Activated effector memory CD4-positive, alpha-beta T cell treated with Interleukin-2 at 50 U/mL for 16 hours (primary cell): ENCODE results near the gene TBC1D4.
A peak's percentile ranks its signal among the peaks of the same experiment; 100 is the strongest.

Experiments used
- DNase-seq: peaks from one replicate; pipeline ENCODE4 v3.0.0-alpha.2; 2020

TBC1D4 gene

GRCh38 chr13:75384879-75385707 is 96.9 kb downstream of the TBC1D4 start:
- DNase-seq: no peak

DNA sequence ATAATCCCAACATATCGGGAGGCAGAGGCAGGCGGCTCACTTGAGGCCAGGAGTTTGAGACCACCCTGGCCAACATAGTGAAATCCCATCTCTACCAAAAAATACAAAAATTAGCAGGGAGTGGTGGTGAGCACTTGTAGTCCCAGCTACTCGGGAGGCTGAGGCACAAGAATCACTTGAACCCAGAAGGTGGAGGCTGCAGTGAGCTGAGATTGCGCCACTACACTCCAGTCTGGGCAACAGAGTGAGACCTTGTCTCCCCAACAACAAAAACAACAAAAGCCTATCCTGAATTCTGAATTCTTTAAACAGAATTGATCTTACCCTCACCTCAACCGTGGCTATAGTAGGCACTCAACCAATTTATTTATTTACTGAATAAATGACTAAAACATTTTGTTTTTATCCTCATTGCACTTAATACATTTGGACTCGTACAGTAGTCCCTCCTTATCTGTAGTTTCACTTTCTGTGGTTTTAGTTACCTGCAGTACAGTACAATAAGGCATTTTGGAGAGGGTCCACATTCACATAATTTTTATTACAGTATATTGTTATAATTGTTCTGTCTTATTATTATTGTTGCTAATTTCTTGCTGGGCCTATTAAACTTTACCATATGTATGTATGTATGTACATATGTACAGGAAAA is 98.8 kb downstream of the TBC1D4 start:
- DNase-seq: no peak

DNA sequence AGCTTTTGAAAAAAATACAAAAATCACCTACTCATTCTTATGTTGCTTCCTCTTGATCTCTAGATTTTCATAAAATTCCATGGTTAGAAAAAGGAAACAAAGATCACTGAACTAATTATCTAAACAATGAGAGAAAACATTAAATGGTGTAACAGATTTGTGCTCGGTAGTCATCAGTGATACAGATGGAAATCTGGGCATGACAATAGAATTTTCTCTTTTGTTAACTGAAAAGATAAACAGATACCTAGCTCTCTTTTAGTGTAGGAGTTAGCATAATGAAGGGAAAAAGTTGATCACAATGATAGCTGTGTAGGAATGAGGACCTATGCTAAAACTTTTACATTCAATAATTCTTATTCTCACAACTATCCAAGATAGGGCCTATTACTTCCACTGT is 103.7 kb downstream of the TBC1D4 start:
- no peak for DNase-seq

DNA sequence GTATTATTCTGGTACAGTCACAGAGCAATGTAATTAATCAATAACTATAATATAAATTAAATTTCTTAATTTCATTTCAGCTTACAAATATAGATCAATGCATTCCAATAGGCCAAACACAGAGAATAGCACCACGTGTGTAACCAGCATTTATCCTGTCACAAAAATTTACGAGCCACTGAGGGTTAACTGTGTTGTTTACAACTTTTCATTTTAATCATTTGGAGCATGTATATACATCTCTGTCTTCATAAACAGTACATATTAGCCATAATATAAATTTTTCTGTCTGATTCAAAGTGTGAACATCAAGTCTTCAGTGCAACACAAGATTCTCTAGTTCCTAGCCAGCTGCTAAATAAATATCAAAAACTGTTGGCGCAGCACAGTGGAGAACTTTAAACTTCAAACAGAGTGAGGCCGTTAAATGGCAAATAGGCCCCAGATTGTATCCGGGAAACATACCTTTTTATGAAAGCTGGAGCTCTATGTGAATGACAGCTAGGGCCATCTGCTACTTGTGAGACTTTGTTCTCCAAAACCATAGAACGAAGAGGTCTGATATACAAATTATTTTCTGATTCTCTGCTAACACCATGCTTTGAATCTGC is 105.1 kb downstream of the TBC1D4 start:
- no peak for DNase-seq

GRCh38 chr13:75375329-75375728 is 106.6 kb downstream of the TBC1D4 start:
- no peak for DNase-seq

DNA sequence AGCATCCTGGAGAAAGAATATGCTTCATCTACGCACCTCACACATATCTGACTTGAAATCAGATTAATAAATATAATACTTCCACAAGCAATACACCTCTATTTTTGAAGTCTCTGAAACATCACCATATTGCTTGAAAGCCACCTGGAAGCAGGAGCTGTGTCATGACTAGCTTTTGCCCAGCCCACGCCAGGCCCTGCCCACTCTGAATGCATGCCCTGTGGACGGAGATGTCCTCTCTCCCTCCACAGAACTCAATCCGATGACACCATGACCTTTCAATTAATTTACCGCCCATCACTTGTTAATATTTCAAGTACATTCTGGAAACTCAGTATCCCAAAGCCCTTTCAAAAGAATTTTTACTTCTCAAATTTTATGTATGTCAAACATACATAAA is 108.0 kb downstream of the TBC1D4 start:
- no peak for DNase-seq

- DNase-seq: no peak
Measured at GRCh38 chr13:75372923-75373841, 108.8 kb downstream of the TBC1D4 start.

DNA sequence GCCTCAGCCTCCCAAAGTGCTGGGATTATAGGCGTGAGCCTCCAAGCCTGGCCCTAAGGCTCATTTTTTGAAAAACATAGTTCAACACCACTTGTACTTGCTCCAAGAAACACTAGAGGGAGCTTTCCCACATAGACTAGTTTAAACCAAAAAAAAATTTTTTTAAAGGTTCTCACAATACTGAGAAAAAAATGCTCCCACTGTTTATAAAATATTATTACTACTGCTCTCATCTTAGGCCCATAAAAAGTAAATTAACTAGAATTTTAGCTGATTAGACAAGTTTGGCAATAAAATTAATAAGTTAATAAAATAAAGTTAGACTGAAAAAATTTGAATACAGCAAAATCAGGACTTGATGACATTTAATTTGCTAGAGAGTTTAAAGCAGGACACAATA is 109.5 kb downstream of the TBC1D4 start:
- no peak for DNase-seq

- no peak for DNase-seq
Measured at GRCh38 chr13:75371203-75371602, 110.8 kb downstream of the TBC1D4 start.

- DNase-seq: no peak
Measured at GRCh38 chr13:75370774-75371173, 111.2 kb downstream of the TBC1D4 start.

DNA sequence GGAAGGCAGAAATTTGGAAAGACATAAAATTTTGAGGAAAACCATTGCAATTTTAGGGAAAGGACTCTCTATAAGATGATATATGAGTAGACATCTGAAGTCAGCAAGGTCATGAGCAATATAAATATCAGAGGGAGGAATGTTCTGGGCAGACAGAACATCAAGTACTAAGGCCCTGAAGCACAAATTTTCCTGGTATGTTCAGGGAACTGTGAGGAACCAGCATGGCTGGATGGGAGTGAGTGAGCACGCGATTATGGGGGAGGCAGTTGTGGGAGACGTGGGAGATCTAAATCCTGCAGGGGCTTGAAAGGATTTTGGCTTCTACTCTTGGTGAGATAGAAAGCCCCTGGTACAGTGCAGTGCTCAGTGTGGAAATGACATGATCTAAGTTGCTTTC is 112.0 kb downstream of the TBC1D4 start:
- DNase-seq: no peak

DNA sequence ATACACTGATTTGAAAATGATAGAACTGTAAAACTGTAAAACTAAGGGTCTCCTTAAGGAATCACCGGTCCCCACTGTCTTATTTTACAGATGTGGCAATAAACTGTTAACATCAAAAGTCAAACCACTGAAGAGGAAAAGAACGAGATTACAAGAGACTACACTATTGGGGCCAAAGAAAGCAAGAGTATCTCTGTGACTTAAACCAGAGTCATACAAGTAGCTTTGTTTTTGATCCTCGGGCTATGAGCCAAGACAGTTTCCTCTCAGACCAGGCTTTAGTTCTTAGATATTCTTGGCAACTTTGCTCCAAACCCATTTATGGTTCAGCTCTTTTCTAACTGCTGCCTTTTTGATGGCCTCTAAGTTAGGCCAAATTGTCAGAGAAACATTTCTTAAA is 113.8 kb downstream of the TBC1D4 start:
- DNase-seq: no peak

- no peak for DNase-seq
Measured at GRCh38 chr13:75366380-75367280, 115.3 kb downstream of the TBC1D4 start.

DNA sequence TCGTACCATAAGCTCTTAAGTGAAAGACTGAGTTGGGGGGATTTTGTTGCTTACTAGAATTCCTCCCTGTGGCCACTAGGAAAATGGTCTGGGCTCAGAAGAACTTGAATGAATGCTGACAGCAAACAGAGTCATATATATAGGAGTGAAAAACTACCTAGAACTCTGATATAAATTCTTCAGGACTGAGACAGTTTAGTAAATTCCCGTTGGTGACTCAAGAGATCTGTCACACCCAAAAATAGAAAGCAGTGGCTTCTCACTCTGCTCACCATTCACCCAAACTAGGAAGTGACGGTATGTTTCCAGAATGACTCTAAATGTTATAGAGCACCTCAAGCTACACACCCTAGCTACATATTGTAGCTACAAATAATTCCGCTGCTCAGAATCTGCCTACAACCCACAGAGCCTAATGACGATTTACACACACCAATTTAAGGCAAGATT is 116.2 kb downstream of the TBC1D4 start:
- no peak for DNase-seq

DNA sequence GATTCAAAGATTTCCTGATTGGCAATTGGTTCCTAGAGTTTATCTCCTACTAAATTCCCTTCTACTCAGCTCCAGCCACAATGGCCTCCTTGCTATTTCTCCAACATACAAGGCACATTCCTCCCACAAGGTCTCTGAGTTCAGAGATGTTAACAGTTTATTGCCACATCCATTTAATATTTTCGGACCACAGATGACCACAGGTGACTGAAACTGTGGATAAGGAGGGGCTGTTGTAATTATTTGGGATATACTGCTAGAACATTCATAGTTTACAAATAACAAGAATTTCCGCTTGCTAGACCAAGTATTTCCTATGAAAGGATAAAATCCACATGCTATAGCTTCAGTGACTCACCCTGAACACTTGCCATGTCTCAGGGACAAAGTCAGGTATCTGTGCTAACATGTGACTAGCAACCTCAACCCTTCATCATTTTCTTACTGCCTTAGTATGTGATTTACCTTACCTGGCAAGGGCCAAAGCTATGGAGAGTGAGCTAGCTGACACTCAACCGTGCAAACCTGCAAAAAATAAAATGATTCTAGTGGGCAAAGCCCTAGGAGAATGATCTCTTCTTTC is 117.7 kb downstream of the TBC1D4 start:
- DNase-seq: no peak

DNA sequence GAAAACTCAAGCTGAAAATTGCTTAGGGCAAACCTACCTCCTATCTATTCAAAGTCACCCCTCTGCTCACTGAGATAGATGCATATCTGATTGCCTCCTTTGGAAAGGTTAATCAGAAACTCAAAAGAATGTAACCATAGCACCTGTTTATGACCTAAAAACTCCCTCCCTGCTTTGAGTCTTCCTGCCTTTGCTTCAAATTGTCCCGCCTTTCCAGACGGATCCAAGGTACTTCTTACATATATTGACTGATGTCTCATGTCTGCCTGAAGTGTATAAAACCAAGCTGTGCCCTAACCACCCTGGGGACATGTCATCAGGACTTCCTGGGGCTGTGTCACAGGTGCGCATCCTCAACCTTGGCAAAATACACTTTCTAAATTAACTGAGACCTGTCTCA is 118.6 kb downstream of the TBC1D4 start:
- DNase-seq: no peak

- DNase-seq: no peak
Measured at GRCh38 chr13:75362026-75362425, 119.9 kb downstream of the TBC1D4 start.

DNA sequence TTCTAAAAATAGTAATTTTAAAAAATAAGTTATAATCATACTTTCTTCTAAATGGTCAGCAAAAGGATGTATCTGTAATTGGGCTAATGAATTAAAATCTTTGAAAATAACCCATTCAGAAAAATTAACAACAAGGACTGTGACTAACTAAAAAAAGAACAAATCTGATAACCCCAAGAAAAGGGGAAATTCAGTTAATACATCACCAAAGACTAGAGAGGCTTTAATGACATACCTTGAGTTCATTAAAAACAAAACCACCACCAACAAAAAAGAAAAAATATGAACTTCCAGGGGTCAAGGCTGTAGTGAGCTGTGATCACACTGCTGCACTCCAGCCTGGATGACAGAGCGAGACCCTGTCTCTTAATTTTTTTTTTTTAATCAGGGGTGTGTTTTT is 121.8 kb downstream of the TBC1D4 start:
- DNase-seq: no peak

- no peak for DNase-seq
Measured at GRCh38 chr13:75359266-75359665, 122.7 kb downstream of the TBC1D4 start.

DNA sequence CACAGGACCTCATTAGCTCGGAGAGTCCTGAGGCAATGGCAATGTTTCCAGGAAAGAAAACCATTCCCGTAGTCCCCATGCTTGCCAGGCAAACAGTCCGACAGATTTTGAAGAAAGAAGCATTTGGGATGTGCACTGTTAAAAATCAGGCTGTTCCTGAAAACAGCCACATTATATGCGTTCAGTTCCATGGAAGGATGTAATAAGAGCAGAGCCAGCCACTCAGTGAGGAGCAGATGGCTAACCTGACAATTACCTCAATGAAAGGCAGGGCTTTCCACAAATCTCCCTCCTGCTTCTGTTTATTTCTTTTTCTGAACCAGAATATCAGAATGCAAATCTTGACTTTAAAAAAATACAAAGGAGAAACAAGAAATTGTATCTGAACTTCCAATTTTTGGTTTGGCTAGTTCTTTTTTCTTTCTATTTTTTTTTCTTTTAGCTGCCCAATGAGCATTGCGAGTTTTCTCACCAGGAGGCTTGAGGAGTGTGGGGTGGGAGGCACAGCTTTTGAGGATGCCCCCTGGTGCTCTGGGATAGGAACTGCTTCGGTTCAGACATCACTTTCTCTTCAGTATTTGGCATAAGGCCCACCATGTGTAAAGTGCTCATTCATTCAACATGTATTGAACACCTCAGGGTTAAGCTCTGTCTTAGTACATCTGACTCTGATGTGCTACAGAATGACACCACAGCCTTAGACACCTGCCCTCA is 124.2 kb downstream of the TBC1D4 start:
- peak; percentile 9 for DNase-seq

DNA sequence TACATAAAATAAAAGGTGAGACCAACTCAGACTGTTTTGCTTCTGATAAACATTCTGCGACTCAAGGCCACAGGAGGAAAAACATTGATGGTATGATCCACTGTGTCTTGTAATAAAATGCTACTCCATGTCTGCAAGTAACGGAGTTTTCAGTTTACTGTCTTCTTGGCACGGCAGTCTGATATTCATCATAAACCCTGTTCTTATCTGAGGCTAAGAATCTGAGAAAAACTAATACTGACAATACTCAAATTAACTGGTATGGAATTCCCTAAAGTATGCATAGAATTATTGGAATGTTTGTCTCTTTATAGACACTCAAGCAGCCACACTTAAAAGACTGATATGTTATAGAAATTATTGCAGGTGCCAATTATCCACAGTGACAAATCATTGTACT is 125.5 kb downstream of the TBC1D4 start:
- no peak for DNase-seq
